Ascending aorta (tissue), 2 donors: ENCODE results near the gene FAF1. TPM values are rescaled to one million over a fixed set of nuclear protein-coding genes. Genes with fewer than 3 reads are reported as not detected.

Source experiments
- DNase-seq, 2 donors: peaks; one replicate each; pipeline ENCODE4 v3.0.0-alpha.2; 2019; ENCODE audit warnings: low spot score in 2 of 2
- H3K27ac ChIP-seq, 2 donors: fragments of 200-600 bp; sonication (generic); one replicate each; pipeline ENCODE4 v1.5.1; 2016 to 2017; ENCODE audit warnings: mild to moderate bottlenecking in 1 of 2
- H3K27me3 ChIP-seq: fragments of 200-600 bp; sonication (generic); one replicate; pipeline ENCODE4 v1.5.1; 2017
- H3K36me3 ChIP-seq, 2 donors: fragments of 200-600 bp; sonication (generic); one replicate each; pipeline ENCODE4 v1.5.1; 2016
- H3K4me1 ChIP-seq, 2 donors: fragments of 200-600 bp; sonication (generic); one replicate each; pipeline ENCODE4 v1.5.1; 2016 to 2017; ENCODE audit warnings: mild to moderate bottlenecking in 1 of 2
- H3K4me3 ChIP-seq, 2 donors: fragments of 200-600 bp; sonication (generic); one replicate each; pipeline ENCODE4 v1.5.1; 2016 to 2017; ENCODE audit warnings: mild to moderate bottlenecking in 1 of 2
- H3K9me3 ChIP-seq, 2 donors: fragments of 200-600 bp; sonication (generic); one replicate each; pipeline ENCODE4 v1.5.1; 2016
- CTCF ChIP-seq, 3 experiments: fragments of 200-600 bp in 2 of 3; fragments of 450-650 bp in 1 of 3; sonication (generic) in 2 of 3; IDR thresholded peaks; one replicate each; pipeline ENCODE4 v1.5.1; 2016 to 2019; ENCODE audit warnings: antibody characterized with exemption in 3 of 3, mild to moderate bottlenecking in 1 of 3, moderate library complexity in 1 of 3
- intact Hi-C: fragments of 100-400 bp; cut with DNase I; formaldehyde crosslinking; loops from one replicate; pipeline ENCODE4 v1.15.1; 2023
- total RNA-seq: library from RNA; depleted of rRNA; stranded (reverse); fragments of >200 nt; gene quantifications from one replicate; pipeline ENCODE4 v1.1.0, GENCODE V29; 2016

The FAF1 gene
- total RNA-seq, 1 donor from 2014 or later: 16.4 TPM

- no peak for DNase-seq
- TF ChIP-seq CTCF (IDR thresholded peaks at IDR 0.05): no peak
- Histone ChIP-seq H3K27ac (no peak overlapping the region), H3K27me3 (no peaks in the 10 kb centered on the region), H3K9me3 (no peaks in the 10 kb centered on the region), H3K36me3 (peaks cover 0 to 5% of the 10 kb centered on the region in 2 donors), H3K4me1 (no peaks in the 10 kb centered on the region), H3K4me3 (no peak overlapping the region)
- intact Hi-C loops: no loop called here
Measured at GRCh38 chr1:50481142-50481736, 478.8 kb downstream of the FAF1 start.

DNA sequence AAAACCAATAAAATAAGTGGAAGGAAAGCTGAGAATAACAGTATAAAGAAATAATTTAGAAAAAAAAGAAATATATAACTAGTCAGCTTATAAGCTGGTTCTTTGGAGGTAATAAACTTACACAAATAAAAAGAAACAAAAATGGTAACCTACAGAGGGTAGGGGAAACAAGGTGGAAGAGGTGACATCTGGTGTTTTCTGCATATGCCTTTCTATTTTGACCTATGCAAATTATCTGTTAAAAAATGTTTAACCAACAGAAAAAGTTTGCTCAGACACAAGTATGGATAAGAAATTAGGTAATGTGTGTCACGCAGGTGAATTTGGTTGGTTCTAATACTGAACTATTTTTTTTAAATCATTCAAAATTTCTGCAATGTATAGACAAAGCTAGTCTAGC is 483.3 kb downstream of the FAF1 start:
- no peak for DNase-seq
- TF ChIP-seq CTCF (IDR thresholded peaks at IDR 0.05): no peak
- no peaks in the 10 kb centered on the region for H3K4me1 ChIP-seq
- H3K4me3 ChIP-seq: no peak overlapping the region
- H3K36me3 ChIP-seq: peaks cover 10 to 29% of the 10 kb centered on the region in 2 donors
- intact Hi-C loops: no loop called here
- no peaks in the 10 kb centered on the region for H3K9me3 ChIP-seq
- no peak overlapping the region for H3K27ac ChIP-seq
- H3K27me3 ChIP-seq: no peaks in the 10 kb centered on the region

GRCh38 chr1:50474859-50475809 is 484.9 kb downstream of the FAF1 start:
- H3K4me1 ChIP-seq: no peaks in the 10 kb centered on the region
- DNase-seq: no peak
- H3K27me3 ChIP-seq: no peaks in the 10 kb centered on the region
- intact Hi-C loops: no loop called here
- H3K9me3 ChIP-seq: no peaks in the 10 kb centered on the region
- H3K4me3 ChIP-seq: no peak overlapping the region
- no peak for TF ChIP-seq CTCF (IDR thresholded peaks at IDR 0.05)
- H3K27ac ChIP-seq: no peak overlapping the region
- H3K36me3 ChIP-seq: peaks cover 11 to 24% of the 10 kb centered on the region in 2 donors

DNA sequence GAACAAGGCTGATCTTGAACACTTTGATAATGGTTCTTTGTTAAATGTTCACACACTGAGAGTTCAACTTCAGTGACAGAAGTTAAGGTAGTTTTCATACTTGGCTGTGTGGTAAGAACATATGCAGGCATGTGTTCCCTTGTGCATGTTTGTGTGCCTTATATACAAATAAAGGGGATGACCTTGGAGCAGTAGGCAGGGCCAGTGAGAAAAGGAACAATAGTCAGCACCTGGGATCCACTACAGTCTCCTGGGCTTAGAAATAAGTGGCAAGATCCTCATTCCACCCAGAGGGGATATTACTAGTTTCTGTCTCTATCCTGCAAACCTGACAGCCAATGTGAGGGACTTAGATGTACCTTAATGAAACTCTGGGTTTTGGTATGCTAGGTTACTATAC is 486.6 kb downstream of the FAF1 start:
- H3K27me3 ChIP-seq: no peaks in the 10 kb centered on the region
- H3K27ac ChIP-seq: no peak overlapping the region
- H3K36me3 ChIP-seq: peaks cover 11 to 24% of the 10 kb centered on the region in 2 donors
- DNase-seq: no peak
- H3K9me3 ChIP-seq: no peaks in the 10 kb centered on the region
- H3K4me3 ChIP-seq: no peak overlapping the region
- no peak for TF ChIP-seq CTCF (IDR thresholded peaks at IDR 0.05)
- intact Hi-C loops: no loop called here
- no peaks in the 10 kb centered on the region for H3K4me1 ChIP-seq

GRCh38 chr1:50471967-50472366 is 488.1 kb downstream of the FAF1 start:
- DNase-seq: no peak
- intact Hi-C loops: no loop called here

More at GRCh38 chr1:50471967-50472366, 488.1 kb downstream of the FAF1 start:
- no peaks in the 10 kb centered on the region for H3K27me3 ChIP-seq
- no peak overlapping the region for H3K27ac ChIP-seq
- H3K4me1 ChIP-seq: no peaks in the 10 kb centered on the region
- H3K4me3 ChIP-seq: no peak overlapping the region
- H3K9me3 ChIP-seq: no peaks in the 10 kb centered on the region
- H3K36me3 ChIP-seq: peaks cover 11 to 24% of the 10 kb centered on the region in 2 donors
- TF ChIP-seq CTCF (IDR thresholded peaks at IDR 0.05): no peak
